GM12892 (cell line): ENCODE data around the gene SNRPB2.

Experiments
- POLR2A ChIP-seq: IDR thresholded peaks from 2 replicates; pipeline ENCODE4 v1.6.1; 2011; ENCODE audit warnings: low read depth, low read length, control low read depth
- POLR2AphosphoS5 ChIP-seq: IDR thresholded peaks from 2 replicates; pipeline ENCODE4 v1.6.1; 2011; ENCODE audit warnings: low read depth, low read length, control low read depth
- TAF1 ChIP-seq: IDR thresholded peaks from 2 replicates; pipeline ENCODE4 v1.6.1; 2011; ENCODE audit warnings: low read depth, mild to moderate bottlenecking, control low read depth, low read length, borderline replicate concordance

GRCh38 chr20:16693278-16693677 lies 36.5 kb upstream of the SNRPB2 start:
- TF ChIP-seq POLR2A, result no peak
- no peak for TF ChIP-seq POLR2AphosphoS5
- no peak for TF ChIP-seq TAF1
